ENCODE measurements around the gene BEST3. TPM values are rescaled to one million over a fixed set of nuclear protein-coding genes. Genes with fewer than 3 reads are reported as not detected.

Gene BEST3
- total and polyA plus RNA-seq, 2 experiments from 2014 or later = not detected

- Mint-ChIP-seq H3K4me1 (peaks cover 2% of the 10 kb centered on the region; the same call in 1 of the 3 replicates), H3K4me3 (no peak overlapping the region), H3K27ac (no peak overlapping the region), H3K27me3 (ENCODE audit: insufficient read depth, low read depth, poor library complexity) (peaks cover 18% of the 10 kb centered on the region), H3K36me3 (ENCODE audit: low read depth) (no peaks in the 10 kb centered on the region), H3K9me3 (no peaks in the 10 kb centered on the region)
- Histone ChIP-seq H3F3A (replicated peaks; ENCODE audit: low read depth) (no peaks in the 10 kb centered on the region), H3K27ac (ENCODE audit: low read depth) (no peak overlapping the region), H3K27me3 (ENCODE audit: insufficient read depth) (peaks cover 26% of the 10 kb centered on the region), H2AFZ (no peak overlapping the region), H3K36me3 (ENCODE audit: insufficient read depth) (no peaks in the 10 kb centered on the region), H3K9me2 (ENCODE audit: insufficient read depth) (no peaks in the 10 kb centered on the region), H3K4me3 (no peak overlapping the region), H4K20me1 (replicated peaks; ENCODE audit: insufficient read depth) (no peaks in the 10 kb centered on the region), H3K4me2 (no peak overlapping the region), H3K79me2 (replicated peaks; ENCODE audit: insufficient read depth) (no peaks in the 10 kb centered on the region), H3K4me1 (ENCODE audit: insufficient read depth) (no peaks in the 10 kb centered on the region; the same call in 1 of the 2 replicates)
- TF ChIP-seq EZH2phosphoT487 (IDR thresholded peaks at IDR 0.05; ENCODE audit: unreplicated experiment) (no peak), ZNF114 (CRISPR knock-in tag; IDR thresholded peaks at IDR 0.05) (no peak), REST (IDR thresholded peaks at IDR 0.05; ENCODE audit: unreplicated experiment) (no peak), NANOG (IDR thresholded peaks at IDR 0.05; ENCODE audit: borderline replicate concordance) (no peak), JUNB (IDR thresholded peaks at IDR 0.05; ENCODE audit: unreplicated experiment) (no peak), ETS1 (IDR thresholded peaks at IDR 0.05) (no peak), CTCF (conservative IDR thresholded peaks at IDR 0.05; ENCODE audit: low read depth in 2 of 2) (no peak), ZNF331 (CRISPR knock-in tag; IDR thresholded peaks at IDR 0.05; ENCODE audit: low read depth) (no peak), CREB1 (CRISPR knock-in tag; IDR thresholded peaks at IDR 0.05; ENCODE audit: low read depth) (no peak), EZH2 (IDR thresholded peaks at IDR 0.05; ENCODE audit: low read depth, unreplicated experiment) (no peak), ZNF462 (CRISPR knock-in tag; IDR thresholded peaks at IDR 0.05) (no peak), POLR2AphosphoS5 (IDR thresholded peaks at IDR 0.05; ENCODE audit: low read depth) (no peak), STAT1 (IDR thresholded peaks at IDR 0.05; ENCODE audit: unreplicated experiment) (no peak)
- no peak for DNase-seq (ENCODE audit: low spot score)
- ATAC-seq = no peak
Measured at GRCh38 chr12:69733638-69734037, 34.5 kb upstream of the BEST3 start.

Data from GM23338 (cell line).